NCI-H1048 (cell line): ENCODE results near the gene RIMKLA.

Experiments
- DNase-seq: peaks from one replicate; lab custom pipeline; 2025; lab: John Stamatoyannopoulos, UW

RIMKLA gene

DNA sequence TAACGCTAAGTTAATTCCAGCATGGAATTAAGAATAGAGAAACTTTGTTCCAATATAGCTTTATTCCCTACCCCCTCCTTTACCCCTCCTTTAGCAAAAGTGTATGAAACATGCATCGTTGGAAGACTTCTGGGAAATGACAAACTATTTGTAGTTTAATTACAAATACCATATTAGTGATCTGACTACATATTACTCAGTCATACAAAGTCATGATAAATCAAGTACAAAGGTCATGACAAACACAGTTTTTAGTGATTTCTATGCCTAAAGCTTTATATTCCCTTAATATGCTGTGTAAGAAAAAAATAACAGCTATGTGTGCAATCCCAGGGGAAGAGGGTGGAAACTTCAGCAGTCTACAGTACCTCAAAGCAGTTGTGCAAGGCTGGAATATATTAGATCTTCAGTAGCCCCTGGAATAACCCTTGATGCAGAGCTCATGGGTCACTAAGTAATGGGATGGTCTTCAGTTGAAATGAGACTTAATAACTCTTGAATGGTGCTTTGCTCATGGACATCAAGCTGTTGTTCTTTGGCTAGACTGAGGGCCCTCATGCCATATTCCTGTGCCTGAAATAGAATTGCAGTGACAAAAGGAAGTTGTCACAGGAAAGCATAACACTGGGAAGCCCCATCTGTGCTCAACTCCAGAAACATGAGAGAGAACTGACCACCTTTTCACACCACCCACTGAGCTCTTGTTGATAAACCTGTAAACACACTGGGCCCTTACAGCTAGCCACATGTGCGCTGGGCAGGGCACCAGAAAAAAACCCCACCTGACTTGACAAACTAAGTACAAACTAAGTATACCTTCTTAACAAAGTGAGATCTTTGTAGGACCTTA is 49.9 kb downstream of the RIMKLA start:
- no peak for DNase-seq

DNA sequence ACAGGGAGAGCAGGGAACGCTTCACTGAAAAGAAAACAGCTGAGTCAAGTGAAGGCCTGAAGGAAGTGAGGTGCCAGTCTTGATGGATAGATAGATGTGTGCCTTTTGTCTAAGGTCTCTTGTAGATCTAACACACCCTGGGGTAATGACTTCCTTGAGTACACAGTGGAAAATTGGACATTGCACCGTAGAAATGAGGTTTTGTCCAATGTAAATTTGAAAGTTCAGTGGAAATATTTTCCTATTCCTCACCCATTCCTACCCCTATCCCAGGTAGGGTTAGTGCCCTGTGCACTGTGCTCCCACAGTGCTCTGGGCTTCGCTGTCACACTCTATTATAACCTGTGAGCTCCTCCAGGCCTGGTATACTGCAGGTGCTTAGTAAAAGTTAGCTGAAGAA is 50.9 kb downstream of the RIMKLA start:
- DNase-seq: no peak

DNA sequence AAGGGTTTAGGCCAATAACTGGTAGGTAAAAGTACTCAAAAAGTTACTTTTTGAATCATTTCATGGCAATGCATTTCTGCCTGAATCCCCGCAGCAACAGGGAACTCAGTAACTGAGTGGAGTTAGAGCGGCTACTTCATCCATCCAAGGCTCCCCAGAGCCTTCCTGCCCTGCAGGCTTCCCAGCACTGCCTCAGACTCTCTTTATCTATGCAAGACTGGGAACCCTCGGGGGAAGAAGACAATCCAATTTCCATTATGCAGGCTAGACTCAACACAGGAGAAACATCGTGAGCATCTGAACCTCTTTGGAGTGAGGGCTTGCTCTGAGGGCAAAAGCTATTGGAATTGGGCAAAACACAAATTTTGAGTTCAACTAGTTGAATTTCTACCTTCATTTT is 52.1 kb downstream of the RIMKLA start:
- DNase-seq: no peak

DNA sequence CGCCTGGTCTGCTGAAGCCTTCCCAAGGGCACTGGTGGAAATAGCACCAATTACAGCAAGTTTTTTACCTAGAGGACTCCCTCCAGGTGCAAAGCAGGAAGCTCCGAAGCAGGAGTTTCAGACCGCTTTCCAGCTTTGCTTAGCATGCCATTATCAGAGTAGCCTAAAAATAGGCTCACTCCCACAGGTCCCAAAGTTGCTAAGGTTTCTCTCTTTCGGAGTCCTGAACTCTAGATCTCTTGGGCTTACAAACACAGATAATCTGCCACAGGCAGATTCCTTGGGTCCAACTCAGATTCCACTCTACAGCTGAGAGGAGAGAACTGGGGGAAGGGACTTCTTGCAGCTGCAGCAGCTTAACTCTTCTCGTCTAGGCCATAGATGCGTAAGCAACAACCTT is 52.8 kb downstream of the RIMKLA start:
- DNase-seq: no peak

DNA sequence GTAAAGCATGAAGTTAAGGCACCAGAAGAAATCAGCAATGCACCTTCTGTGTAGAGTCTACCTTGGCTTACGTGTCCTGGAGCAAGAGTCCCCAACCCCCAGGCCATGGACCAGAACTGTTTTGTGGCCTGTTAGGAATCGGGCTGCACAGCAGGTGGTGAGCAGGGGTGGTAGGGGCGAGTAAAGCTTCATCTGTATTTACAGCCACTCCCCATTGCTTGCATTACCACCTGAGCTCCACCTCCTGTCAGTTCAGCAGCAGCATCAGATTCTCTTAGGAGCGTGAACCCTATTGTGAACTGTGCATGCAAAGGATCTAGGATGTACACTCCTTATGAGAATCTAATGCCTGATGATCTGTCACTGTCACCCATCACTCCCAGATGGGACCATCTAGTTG is 53.7 kb downstream of the RIMKLA start:
- no peak for DNase-seq

DNA sequence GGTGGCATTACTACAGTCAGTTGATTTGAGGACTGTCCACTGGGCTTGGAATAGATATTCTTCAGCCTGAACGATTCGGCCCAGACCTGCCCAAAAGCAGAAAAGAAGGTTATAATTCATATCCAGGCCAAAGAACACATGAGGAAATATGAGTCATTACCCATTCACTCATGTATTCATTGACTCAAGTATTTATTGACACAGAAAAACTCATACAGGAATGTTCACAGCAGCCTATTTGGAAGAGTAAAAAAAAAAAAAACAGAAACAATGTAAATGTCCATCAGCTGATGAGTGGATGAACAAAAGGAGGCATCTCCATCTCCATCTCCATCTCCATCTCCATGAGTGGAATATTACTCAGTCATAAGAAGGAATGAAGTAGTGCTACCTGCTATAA is 59.3 kb downstream of the RIMKLA start:
- no peak for DNase-seq

DNA sequence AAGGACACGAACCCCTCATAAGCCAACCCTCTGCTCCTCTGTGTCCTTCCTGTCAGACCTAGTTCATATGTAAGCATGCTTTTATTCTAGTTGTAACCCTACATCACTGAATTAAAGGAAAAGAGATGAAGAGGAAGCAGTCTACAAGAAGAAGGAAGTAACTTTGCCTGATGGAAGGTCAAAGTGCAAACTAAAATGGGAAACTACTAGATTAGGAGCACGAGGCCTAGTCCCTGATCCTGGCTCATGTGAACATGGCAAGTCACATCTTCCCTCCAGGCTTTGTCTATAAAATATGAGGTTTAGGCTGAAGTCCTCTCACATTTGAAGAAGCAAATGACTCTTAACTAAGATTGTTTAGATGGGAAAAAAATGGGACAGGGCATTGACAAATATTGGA is 62.1 kb downstream of the RIMKLA start:
- no peak for DNase-seq

DNA sequence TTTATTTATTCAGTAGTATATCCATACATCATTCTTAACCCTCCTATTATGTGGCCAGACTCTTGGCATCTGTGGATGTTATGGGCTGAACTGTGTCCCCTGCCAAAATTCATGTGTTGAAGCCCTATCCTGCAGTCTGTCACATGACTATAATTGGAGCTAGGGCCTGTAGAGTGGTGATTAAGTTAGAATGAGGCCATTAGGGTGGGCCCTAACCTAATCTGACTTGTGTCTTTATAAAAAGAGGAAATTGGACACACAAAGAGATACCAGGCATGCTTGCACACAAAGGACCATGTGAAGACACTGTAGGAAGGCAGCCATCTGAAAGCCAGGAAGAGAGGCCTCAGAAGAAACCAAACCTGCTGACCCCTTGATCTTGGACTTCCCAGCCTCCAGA is 68.7 kb downstream of the RIMKLA start:
- no peak for DNase-seq

DNA sequence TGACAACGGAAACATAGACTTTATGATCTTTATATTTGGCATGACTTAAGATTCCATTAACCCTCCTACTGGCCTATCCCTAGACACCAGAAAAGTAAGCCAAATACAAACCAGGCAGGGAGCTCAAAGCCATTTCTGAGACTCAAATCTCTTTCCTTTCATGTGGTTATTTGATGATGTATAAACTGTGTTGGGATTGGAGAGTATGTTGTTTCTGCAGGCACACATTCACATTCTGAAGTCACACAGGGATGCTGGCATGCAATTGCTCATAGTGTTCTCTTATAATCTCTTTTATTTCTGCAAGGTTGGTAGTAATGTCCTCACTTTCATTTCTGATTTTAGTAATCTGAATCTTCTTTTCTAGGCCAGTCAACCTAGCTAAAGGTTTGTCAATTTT is 69.5 kb downstream of the RIMKLA start:
- DNase-seq: no peak

DNA sequence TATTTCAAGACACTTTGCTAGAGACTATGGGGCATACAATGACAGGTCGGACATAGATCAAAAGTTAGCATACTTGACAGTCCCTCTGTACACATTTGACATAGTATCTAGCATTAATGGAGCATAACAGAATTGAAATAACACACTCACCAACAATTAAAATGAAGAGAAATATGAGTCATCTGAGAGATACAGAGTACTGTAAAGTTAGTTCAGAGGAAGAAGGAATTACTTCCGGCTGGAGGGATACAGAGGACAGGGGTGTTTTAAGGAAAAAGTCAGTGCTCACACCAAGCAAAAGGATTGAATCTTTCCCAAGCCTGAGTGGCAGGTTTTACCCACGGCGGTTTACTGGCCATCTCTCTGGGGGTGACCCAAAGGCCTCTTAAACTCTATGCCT is 72.8 kb downstream of the RIMKLA start:
- no peak for DNase-seq

DNA sequence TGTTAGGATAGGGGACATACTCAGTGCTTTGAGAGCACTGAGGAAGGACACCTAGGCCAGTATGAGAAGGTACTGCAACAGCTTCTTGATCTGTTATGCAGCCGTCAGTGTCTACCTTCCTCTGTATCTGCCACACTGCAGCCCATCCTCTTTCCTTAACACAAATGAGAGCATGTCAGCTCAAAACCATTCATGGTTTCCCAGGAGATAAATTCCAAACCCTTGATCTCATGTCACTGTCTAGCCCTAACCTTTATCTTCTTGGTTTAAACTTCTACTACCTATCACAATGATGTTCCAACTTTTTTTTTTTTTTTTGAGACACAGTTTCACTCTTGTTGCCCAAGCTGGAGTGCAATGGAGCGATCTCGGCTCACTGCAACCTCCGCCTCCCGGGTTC is 73.8 kb downstream of the RIMKLA start:
- no peak for DNase-seq

DNA sequence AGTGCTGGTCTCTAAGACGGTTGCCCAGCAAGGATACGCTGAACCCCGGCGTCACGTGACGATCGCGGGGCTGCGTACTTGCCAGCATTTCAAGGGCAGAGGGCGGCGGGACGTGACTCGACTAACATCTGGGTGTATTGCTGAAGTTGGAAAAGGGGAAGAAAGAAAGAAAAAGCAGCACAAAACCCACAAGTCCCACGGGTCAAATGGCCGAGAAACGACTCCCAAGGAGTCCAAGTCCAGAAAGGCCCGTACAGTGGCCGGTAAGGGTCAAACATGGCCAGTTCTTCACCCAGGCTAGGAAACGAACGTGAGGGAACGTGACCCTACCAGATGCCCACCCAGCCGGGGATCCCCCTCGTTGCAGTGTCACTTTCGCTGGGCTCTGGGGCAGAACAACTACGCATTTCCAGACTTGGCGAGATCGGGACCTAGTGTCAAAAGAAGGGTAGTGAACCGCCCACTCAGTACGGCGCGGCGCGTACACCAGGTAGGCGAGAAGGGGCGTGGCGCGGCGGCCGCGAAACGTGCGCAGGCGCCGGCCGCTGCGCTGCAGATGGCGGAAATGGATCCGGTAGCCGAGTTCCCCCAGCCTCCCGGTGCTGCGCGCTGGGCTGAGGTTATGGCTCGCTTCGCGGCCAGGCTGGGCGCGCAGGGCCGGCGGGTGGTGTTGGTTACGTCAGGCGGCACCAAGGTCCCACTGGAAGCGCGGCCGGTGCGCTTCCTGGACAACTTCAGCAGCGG is 75.6 kb downstream of the RIMKLA start, which contains the start of the genes PPCS and ZMYND12:
PPCS (plus strand) TSS at position 534 of the 744 bp plus-strand sequence; CDS start at position 557, 23 bp downstream.
ZMYND12 (minus strand) TSS at position 13 of the 744 bp plus-strand sequence. CDS start 25 bp downstream, outside the sequence.
- DNase-seq: peak; percentile 40

DNA sequence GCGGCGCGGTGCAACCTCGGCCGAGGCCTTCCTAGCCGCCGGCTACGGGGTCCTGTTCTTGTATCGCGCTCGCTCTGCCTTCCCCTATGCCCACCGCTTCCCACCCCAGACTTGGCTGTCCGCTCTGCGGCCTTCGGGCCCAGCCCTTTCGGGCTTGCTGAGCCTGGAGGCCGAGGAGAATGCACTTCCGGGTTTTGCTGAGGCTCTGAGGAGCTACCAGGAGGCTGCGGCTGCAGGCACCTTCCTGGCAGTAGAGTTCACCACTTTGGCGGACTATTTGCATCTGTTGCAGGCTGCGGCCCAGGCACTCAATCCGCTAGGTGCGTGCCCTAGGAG is 76.1 kb downstream of the RIMKLA start:
- DNase-seq: no peak

DNA sequence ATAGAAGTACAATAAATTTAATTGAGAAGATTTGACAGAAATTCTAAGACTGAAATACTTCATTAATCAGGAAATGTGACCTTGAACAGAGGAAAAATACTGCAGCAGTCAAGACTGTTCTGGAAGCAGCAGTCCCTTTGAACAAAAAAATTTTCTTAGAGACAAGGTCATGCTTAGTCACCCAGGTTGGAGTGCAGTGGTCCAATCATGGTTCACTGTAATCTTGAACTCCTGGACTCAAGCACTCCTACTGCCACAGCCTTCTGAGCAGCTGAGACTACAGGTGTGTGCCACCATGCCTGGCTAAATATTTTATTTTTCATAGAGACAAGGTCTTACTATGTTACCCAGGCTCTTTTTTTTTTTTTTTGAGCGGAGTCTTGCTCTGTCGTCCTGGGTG is 80.6 kb downstream of the RIMKLA start:
- DNase-seq: no peak

DNA sequence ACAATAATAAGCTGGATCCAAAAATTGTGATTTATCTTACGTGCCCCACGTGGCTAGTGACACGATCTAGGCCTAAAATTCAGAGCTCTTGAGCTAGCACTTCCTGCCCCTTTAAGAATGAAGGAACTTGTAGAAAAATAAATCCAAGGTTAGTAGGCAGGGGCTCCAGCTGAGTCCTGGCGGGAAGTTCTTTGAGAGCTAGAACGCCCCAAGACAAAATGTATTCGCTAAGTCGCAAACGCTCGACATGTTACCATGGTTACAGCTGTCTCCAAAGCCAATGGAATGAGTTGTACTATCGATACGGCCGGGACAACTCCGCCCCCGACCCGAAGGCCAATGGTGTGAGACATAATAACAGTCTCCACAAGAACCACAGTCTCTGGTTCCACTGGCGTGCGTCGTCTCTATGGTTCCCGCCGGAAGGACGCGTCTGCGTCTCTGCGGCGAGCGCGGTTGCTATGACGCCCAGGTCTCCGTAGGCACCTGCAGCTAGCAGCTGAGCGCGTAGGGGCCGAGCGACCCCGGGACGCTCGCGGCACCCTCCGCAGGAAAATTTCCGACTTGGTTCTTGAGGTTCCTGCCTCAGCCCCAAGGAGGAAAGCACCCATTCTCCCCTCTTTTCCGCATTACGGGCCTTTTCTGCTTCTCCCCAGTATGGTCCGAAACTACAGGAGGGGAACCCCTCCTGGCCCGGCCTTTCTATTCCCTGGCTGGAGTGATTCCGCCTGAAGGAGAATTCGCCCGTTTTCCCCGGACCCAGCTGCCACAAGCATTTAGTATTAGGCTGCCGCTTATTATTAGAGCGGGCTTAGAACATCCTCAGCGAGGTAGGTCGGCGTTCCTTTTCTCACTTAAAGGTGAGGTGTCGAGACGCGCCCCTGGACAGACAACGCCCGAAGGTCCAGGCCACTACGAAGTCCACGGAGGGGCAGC is 82.5 kb downstream of the RIMKLA start, which contains the start of gene CCDC30:
CCDC30 (plus strand) TSS at position 459 of the 936 bp plus-strand sequence. CDS start 17,266 bp downstream, outside the sequence.
- DNase-seq: peak; percentile 99

DNA sequence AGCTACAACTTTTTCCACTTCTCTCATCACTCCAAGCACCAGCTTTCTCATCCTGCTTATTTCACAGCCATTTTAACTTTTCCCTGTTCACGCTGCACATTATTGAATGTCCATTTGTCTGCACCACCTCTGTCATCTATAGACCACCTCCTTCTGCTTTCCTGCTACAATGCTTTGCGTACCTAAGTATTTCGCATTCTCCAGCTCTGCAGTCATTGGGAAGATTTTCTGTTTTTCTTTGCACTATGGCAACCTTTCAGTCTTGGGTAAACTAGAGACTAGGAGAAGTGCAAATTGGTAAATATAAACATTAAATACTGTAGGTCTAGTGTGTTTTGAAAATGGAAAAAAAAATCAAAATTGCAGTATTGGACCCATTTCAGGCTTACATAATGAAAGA is 83.3 kb downstream of the RIMKLA start:
- DNase-seq: no peak

DNA sequence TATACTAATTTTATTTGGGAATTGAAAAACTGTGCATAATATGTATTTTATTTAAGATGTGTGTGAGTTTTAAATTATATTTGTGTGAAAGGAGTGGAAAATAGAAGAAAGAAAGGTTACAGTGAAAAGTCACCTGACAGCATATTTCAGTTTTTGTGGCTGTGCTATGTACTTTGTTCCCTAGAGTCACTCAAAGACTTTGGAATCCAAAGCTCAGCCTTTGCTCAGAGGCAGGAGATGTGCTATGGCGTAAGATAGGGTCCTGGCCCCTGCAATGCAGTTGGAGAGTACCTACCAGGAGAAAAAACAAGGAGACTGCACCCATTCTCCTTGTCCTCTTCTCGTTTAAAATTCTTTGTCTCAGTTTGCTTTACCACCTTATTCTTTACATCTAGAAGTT is 85.4 kb downstream of the RIMKLA start:
- no peak for DNase-seq

DNA sequence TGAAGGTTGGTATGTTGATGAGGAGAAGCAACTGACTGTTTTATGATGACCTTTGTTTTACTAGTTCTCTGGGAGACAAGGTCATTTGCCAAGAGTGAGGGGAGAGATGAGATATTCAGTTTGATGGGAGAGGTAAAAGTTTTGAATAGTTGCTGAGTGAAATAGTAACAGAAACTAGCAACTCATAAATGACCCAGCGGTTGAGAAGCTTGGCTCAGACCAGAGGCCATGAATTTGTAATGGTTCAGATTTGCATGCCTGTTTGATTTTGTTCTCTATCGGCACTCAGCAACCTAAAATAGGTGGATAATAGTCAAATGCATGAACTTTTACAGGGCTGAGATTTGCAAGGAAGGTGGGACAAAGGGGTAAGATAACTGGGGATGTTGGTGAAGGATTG is 89.1 kb downstream of the RIMKLA start:
- no peak for DNase-seq
